GM21737 (cell line): Measurements from ENCODE around the gene ETFRF1.

Experiments
- ATAC-seq: cut with Tn5 transposase; IDR thresholded peaks from one replicate; pipeline ENCODE4 v1.9.1; 2021; ENCODE audit warnings: mild to moderate bottlenecking, moderate library complexity; ENCODE audit not compliant: unreplicated experiment

ETFRF1 gene

GRCh38 chr12:25195056-25195971 is at the start of gene ETFRF1, which contains the start of gene DNAI7:
ETFRF1 (plus strand) TSS chr12:25195237; CDS start chr12:25203957, 8,720 bp downstream.
DNAI7 (minus strand) TSS chr12:25195160; CDS start chr12:25195078, 82 bp downstream.
- ATAC-seq: peak; percentile 93

- no peak for ATAC-seq
Measured at GRCh38 chr12:25146686-25147085, 48.4 kb upstream of the ETFRF1 start.

- ATAC-seq: no peak
Measured at GRCh38 chr12:25151476-25151875, 43.6 kb upstream of the ETFRF1 start.

GRCh38 chr12:25152055-25152454 is 43.0 kb upstream of the ETFRF1 start:
- ATAC-seq: no peak

GRCh38 chr12:25155022-25155576 is 39.9 kb upstream of the ETFRF1 start:
- no peak for ATAC-seq

- no peak for ATAC-seq
Measured at GRCh38 chr12:25156061-25156460, 39.0 kb upstream of the ETFRF1 start.

GRCh38 chr12:25162866-25163265 is 32.2 kb upstream of the ETFRF1 start:
- no peak for ATAC-seq

GRCh38 chr12:25182765-25183164 is 12.3 kb upstream of the ETFRF1 start:
- ATAC-seq: no peak

- ATAC-seq: no peak
Measured at GRCh38 chr12:25184132-25184531, 10.9 kb upstream of the ETFRF1 start.

GRCh38 chr12:25186038-25186787 is 8.8 kb upstream of the ETFRF1 start:
- ATAC-seq: peak; percentile 36

- ATAC-seq: peak; percentile 78
Measured at GRCh38 chr12:25186788-25187402, 8.1 kb upstream of the ETFRF1 start.

- ATAC-seq: no peak
Measured at GRCh38 chr12:25187781-25188180, 7.3 kb upstream of the ETFRF1 start.

GRCh38 chr12:25189656-25190055 is 5.4 kb upstream of the ETFRF1 start:
- no peak for ATAC-seq

- no peak for ATAC-seq
Measured at GRCh38 chr12:25190793-25191192, 4.2 kb upstream of the ETFRF1 start.

- ATAC-seq: no peak
Measured at GRCh38 chr12:25194214-25194613, 823 bp upstream of the ETFRF1 start.

GRCh38 chr12:25194722-25195055 is 348 bp upstream of the ETFRF1 start:
- ATAC-seq: no peak

GRCh38 chr12:25197608-25198007 is 2.6 kb downstream of the ETFRF1 start:
- no peak for ATAC-seq

GRCh38 chr12:25200703-25201102 is 5.7 kb downstream of the ETFRF1 start:
- ATAC-seq: no peak

- ATAC-seq: no peak
Measured at GRCh38 chr12:25202137-25202536, 7.1 kb downstream of the ETFRF1 start.

- ATAC-seq: no peak
Measured at GRCh38 chr12:25207411-25207810, 12.4 kb downstream of the ETFRF1 start.

- no peak for ATAC-seq
Measured at GRCh38 chr12:25207846-25208245, 12.8 kb downstream of the ETFRF1 start.
